Measurements from ENCODE around the gene PTTG1.

Gene PTTG1

DNA sequence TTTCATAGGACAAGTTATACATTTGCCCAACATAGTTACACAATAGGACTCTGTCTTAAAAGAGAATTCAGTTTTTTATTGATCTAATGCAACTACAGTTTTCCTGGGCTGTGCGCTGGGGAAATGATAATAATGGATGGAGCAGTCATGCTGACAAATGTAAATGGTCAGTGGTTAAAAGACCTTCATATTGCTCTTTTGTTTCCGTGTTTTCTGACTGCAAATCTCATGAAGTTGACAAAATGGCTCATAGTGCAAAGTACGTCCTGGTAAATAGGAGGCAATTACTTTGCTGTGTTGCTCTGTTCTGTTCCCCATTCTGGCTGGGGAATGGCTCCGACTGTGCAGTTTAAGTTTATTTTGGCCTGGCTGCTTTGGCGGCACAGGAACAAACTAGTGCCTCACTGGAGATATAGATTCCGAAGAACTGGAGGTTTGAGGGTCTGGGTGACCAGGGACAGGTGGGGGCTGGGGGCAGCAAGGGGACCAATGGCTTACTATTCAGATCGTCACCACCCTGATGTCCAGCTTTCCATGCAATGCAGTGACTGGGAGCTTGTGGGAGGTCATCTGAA, 54.3 kb downstream of the PTTG1 start:
- DNase-seq: no peak

DNA sequence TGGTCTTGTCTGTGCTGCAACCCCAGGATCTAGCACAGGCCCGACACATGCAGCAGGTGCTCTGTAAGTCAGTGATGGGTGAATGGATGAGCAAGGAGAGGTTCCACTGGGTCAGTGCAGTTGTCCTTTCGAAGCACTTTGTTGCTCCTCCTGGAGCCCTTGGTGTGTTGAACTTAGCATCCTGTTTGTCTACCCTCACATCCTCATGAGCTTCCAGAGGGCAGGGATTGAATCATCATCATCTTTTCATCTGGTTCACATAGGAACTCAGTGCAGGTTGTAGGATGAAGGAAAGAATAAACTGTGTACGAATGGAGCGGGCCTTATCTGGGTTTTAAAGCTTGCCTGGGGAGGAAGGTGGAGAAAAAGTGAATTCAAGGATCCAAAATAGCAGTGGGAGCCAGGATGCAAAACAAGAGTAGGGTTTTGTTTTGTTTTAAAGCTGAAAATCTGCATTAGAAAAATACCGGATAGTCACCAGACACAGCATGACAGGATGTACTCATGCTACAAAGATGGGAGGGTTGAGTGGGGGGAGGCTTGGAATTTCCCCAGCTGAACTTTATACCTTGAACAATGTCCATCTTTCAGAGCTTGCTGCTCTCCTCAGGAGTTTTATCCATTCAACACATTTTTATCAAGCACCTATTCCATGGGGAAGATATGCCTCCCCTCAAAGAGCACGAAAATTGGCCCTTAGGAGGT, 55.8 kb downstream of the PTTG1 start:
- DNase-seq: no peak

DNA sequence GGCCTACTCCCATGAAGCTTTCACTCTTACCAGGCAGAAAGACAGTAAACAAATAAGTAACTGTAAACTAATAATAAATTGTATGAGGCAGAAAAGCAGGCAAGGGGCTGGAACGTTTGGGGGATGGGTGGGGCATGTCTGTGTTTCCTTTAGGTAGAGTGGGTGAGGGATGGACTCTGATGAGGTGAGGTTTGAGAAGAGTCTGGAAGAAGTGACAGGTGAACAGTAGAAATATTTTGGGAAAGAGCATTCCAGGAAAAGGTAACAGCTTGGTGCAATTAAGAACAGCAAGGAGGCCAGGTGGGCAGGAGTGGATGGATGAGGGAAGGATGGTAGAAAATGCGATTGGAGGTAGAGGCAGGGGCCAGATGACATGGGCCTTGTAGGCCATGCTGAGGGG, 56.5 kb downstream of the PTTG1 start:
- DNase-seq: no peak

Data from activated CD8-positive, alpha-beta memory T cell treated with anti-CD3 and anti-CD28 coated beads for 24 hours (primary cell).